Muscle layer of colon (tissue), 2 donors: Measurements from ENCODE around the gene CLSTN1.

Experiments
- H3K27ac ChIP-seq: one replicate; pipeline ENCODE4 v1.7.0; 2013; ENCODE audit warnings: low read depth, mild to moderate bottlenecking, low read length, moderate library complexity
- H3K27me3 ChIP-seq, 2 donors: one replicate each; pipeline ENCODE4 v1.7.0; 2013; ENCODE audit warnings: low read length in 2 of 2, mild to moderate bottlenecking in 2 of 2; ENCODE audit not compliant: insufficient read depth in 2 of 2, control insufficient read depth in 1 of 2
- H3K36me3 ChIP-seq: one replicate; pipeline ENCODE4 v1.7.0; 2013; ENCODE audit warnings: mild to moderate bottlenecking, low read length; ENCODE audit not compliant: insufficient read depth
- H3K4me1 ChIP-seq: one replicate; pipeline ENCODE4 v1.7.0; 2013; ENCODE audit warnings: mild to moderate bottlenecking, low read length; ENCODE audit not compliant: insufficient read depth
- H3K4me3 ChIP-seq, 2 donors: one replicate each; pipeline ENCODE4 v1.7.0; 2013; ENCODE audit warnings: low read length in 2 of 2, low read depth in 1 of 2, mild to moderate bottlenecking in 1 of 2, moderate library complexity in 1 of 2
- H3K9ac ChIP-seq: one replicate; pipeline ENCODE4 v1.7.0; 2013; ENCODE audit warnings: low read length
- H3K9me3 ChIP-seq: one replicate; pipeline ENCODE4 v1.7.0; 2013; ENCODE audit warnings: mild to moderate bottlenecking, low read length
- donor health status: abdominal sarcoma.
- donor health status: Adenocarcinoma of cecum.

CLSTN1 gene

DNA sequence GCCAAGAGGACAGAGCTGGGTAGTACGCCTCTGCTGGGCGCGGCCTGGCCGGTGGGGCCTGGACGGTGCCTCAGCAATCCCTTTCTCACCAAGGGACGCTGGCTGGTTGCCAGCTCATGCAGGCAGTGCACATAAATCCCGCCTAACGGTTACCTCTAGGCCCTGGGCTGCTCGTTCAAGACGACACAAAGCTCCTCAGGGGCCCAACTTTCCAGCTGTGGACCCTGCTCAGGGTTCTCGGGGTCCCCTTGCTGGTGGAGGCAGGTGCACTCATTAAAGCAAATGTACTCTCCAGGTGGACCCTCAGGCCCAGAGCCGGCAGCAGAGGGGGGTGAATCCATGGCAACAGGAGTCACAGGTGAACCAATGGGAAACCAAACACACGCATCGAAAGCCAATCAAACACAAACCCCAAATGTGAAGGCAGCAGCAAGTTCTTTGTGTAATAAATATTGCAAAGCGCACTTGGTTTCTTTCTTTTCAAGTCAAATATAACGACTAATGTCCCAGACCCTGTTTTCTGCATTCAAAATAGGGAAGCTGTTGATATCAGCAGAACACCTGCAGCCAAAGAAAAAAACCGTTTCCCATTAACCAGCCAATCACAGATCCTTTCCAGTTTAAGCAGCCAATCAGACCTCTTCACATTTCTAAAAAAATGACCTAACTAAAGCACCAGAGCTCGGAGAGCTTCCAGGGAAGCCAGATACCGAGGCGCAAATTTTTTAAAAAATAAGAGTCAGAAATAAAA is 26.1 kb upstream of the CLSTN1 start:
- H3K27ac ChIP-seq = no peak overlapping the region
- no peaks in the 10 kb centered on the region for H3K27me3 ChIP-seq
- no peak overlapping the region for H3K4me3 ChIP-seq
- H3K9me3 ChIP-seq = no peaks in the 10 kb centered on the region
- no peaks in the 10 kb centered on the region for H3K36me3 ChIP-seq
- H3K4me1 ChIP-seq = no peaks in the 10 kb centered on the region
- no peak overlapping the region for H3K9ac ChIP-seq

DNA sequence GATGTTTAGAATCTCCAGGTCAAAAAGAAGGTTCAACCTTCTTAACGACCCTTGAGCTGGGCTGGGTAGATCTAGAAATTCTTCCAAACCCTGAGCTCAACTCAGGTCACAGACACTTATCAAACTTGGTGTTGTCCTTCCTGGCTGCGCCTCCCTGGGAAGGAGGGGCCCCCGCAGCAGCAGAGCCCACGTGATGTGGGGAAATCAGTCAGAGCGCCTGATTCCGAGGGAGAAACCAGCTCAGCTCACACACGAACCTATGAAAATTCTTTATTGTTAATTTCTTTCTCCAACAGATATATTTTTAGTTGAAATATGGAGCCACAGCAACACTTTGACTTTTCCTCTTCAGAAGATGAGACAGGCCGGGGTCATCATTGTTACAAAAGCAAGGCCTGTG is 24.3 kb upstream of the CLSTN1 start:
- H3K36me3 ChIP-seq = no peaks in the 10 kb centered on the region
- no peak overlapping the region for H3K9ac ChIP-seq
- H3K4me3 ChIP-seq = no peak overlapping the region
- peaks cover 9% of the 10 kb centered on the region for H3K4me1 ChIP-seq
- H3K27ac ChIP-seq = no peak overlapping the region
- no peaks in the 10 kb centered on the region for H3K9me3 ChIP-seq
- no peaks in the 10 kb centered on the region for H3K27me3 ChIP-seq

DNA sequence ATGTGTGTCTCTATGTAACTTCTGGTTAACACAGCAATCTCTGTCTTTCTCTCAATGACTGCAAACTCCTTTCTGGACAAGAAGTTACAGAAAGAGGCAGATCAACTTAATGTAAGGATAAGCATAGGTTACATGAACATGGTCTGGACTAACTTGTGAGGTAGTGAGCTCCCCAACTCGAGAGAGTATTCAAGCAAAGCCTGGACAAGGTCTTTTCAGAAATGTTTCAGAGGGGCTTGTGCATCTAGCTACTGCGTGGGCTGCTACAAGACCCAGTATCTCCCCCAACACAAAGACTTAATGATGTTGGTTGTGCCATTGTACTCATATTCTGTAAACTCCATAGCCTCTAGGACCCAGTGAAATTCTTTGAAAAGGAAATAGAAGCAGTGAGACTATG is 23.5 kb upstream of the CLSTN1 start:
- no peaks in the 10 kb centered on the region for H3K9me3 ChIP-seq
- H3K4me3 ChIP-seq = no peak overlapping the region
- H3K27ac ChIP-seq = no peak overlapping the region
- H3K27me3 ChIP-seq = no peaks in the 10 kb centered on the region
- no peak overlapping the region for H3K9ac ChIP-seq
- H3K36me3 ChIP-seq = no peaks in the 10 kb centered on the region
- peaks cover 9% of the 10 kb centered on the region for H3K4me1 ChIP-seq

DNA sequence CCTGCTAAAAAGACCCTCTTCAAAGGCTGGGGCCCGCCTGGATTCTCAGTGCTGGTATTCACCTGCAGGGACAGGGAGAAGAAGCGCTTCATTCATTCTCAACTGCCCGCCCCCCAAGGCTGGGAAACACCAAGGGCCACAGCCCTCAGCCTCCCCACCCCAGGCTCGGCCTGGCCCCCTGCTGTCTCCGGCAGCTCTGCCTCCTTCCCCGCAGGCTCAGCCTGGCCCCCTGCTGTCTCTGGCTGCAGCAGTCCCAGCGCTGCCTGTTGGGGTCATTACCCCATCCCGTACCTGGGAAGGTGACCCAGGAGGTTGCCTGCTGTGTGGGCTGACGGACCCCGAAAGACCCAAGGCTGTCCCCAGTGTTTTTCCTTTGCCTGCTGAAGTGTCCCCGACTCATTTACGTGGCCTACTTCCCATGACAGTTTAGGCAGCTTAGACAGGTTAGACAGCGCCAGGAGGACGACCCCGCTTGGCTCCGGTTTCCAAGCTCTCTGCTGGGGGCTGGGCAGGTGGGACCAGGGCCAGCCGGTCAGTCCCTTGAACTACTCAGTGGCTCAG is 22.9 kb upstream of the CLSTN1 start:
- no peaks in the 10 kb centered on the region for H3K9me3 ChIP-seq
- no peaks in the 10 kb centered on the region for H3K36me3 ChIP-seq
- no peaks in the 10 kb centered on the region for H3K27me3 ChIP-seq
- peaks cover 9% of the 10 kb centered on the region for H3K4me1 ChIP-seq
- H3K4me3 ChIP-seq = no peak overlapping the region
- no peak overlapping the region for H3K27ac ChIP-seq
- H3K9ac ChIP-seq = no peak overlapping the region

DNA sequence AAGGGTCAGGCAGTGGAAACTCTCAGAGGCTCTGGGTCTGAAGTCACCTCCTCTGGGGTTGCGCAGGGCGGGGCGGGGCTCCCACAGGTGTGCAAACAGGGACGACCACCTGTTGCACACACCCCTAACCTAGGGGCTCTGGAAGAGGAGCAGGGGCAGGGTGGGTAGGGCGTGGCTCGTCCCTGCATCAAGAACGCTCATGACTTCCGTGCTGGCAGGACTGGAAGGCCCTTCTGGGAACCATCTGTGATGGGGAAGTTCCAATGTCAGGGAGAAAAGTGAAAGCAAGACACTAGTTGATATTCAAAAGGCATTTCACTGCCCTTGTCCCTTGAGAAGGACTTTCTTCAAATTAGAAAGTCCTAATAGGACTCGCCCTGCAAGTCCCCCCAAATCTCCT is 22.1 kb upstream of the CLSTN1 start:
- H3K9me3 ChIP-seq = no peaks in the 10 kb centered on the region
- H3K36me3 ChIP-seq = no peaks in the 10 kb centered on the region
- no peak overlapping the region for H3K9ac ChIP-seq
- H3K4me3 ChIP-seq = no peak overlapping the region
- no peak overlapping the region for H3K27ac ChIP-seq
- H3K4me1 ChIP-seq = peaks cover 9% of the 10 kb centered on the region
- H3K27me3 ChIP-seq = no peaks in the 10 kb centered on the region

DNA sequence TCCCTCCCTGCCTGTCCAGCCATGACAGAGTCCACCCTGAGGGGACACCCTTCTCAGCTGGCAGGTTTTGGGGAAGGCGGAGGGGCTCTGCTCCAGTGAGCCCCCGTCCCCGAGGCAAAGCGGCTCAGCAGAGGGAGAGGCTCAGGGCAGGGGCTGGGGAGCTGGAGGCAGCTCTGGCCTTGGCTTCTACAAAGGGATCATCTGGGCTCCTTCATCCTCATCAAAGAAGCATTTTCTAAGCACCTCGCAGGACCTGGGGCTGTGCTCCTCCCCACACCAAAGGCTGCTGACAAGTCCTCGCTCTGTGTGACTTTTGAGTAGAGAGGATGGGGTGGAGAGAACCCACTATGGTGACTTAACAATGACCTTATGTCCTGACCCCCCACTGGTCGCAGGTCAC is 21.0 kb upstream of the CLSTN1 start:
- H3K4me1 ChIP-seq = peaks cover 9% of the 10 kb centered on the region
- H3K9me3 ChIP-seq = no peaks in the 10 kb centered on the region
- no peak overlapping the region for H3K4me3 ChIP-seq
- no peaks in the 10 kb centered on the region for H3K36me3 ChIP-seq
- H3K9ac ChIP-seq = no peak overlapping the region
- no peaks in the 10 kb centered on the region for H3K27me3 ChIP-seq
- no peak overlapping the region for H3K27ac ChIP-seq

DNA sequence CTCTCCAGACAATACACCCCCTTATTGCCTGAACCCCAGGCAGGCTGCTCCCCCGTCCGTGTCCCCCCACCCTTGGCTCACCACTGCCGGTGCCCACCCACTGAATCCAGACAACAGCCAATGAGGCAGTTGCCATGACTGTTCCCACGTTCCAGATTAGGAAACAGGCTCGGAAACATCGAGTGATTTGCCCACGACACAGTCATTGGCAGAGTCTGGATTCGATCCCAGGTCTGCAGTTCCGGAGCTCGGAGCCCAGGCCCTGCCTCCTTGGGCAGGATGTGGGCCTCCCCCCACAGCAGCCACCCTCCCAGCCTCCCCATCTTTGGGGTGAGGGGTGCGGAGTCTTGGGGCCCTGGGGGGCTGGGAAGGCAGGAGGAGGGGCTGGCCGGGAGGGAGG is 20.3 kb upstream of the CLSTN1 start:
- peaks cover 9% of the 10 kb centered on the region for H3K4me1 ChIP-seq
- H3K9ac ChIP-seq = no peak overlapping the region
- no peak overlapping the region for H3K27ac ChIP-seq
- no peaks in the 10 kb centered on the region for H3K36me3 ChIP-seq
- no peaks in the 10 kb centered on the region for H3K9me3 ChIP-seq
- no peaks in the 10 kb centered on the region for H3K27me3 ChIP-seq
- no peak overlapping the region for H3K4me3 ChIP-seq

DNA sequence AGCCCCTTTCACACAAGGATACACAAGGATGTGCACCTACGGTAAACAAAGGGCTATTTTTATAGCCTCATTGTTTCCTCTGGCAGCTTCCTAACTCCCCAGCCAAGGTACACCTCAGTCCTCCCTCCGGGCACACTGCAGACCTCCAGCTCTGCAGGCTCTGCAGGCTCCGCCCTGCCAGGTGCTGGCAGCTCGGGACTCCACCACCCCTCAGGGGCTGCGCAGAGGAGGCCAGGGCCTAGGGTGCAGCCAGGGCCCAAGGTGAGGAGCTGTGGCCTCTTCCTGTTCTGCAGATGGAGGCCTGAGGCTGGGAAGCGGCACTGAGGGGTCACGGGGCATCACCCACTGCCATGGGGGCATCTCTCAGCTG is 19.8 kb upstream of the CLSTN1 start:
- Histone ChIP-seq H3K9me3 (no peaks in the 10 kb centered on the region), H3K9ac (no peak overlapping the region), H3K27me3 (no peaks in the 10 kb centered on the region), H3K27ac (no peak overlapping the region), H3K4me1 (peaks cover 9% of the 10 kb centered on the region), H3K36me3 (no peaks in the 10 kb centered on the region), H3K4me3 (no peak overlapping the region)

DNA sequence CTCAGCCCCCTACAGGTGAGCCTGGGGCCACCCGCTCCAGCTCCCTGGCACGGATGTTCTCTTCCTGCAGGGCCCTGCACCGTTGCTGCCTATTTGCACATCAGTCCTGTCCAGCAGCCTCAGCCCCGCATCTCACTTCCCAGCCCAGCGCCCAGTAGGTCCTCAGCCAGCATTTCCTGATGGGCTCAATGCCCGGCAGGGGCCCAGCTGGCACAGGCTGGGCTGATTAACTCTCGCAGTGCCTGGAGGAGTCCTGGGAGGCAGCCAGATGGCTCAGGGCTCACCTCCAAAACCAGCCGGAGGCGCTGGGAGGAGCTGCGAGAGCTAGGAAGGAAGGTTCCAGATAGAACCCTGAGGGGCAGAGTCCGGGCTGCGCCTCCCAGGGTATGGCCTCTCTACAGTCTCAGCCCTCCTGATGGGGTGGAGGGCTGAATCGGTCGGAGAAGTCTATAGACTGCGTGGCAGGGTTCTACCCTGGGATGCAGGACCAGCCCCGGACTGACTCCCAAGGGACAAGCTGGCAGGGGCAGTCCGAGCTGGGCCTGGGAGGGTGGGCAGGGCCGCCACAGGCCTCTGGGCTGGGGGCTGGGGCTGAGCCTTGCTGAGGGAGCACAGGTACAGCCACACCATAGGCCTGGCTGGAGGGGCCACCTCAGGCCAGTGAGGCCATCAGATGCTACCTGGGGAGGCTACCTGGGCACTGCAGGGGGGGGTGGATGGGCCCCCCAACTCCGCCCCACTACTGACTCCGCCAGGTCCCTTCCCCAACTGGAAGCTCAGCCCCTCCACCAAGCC is 19.2 kb upstream of the CLSTN1 start:
- Histone ChIP-seq H3K4me3 (no peak overlapping the region), H3K9ac (no peak overlapping the region), H3K36me3 (no peaks in the 10 kb centered on the region), H3K4me1 (peaks cover 9% of the 10 kb centered on the region), H3K9me3 (no peaks in the 10 kb centered on the region), H3K27me3 (no peaks in the 10 kb centered on the region), H3K27ac (no peak overlapping the region)

DNA sequence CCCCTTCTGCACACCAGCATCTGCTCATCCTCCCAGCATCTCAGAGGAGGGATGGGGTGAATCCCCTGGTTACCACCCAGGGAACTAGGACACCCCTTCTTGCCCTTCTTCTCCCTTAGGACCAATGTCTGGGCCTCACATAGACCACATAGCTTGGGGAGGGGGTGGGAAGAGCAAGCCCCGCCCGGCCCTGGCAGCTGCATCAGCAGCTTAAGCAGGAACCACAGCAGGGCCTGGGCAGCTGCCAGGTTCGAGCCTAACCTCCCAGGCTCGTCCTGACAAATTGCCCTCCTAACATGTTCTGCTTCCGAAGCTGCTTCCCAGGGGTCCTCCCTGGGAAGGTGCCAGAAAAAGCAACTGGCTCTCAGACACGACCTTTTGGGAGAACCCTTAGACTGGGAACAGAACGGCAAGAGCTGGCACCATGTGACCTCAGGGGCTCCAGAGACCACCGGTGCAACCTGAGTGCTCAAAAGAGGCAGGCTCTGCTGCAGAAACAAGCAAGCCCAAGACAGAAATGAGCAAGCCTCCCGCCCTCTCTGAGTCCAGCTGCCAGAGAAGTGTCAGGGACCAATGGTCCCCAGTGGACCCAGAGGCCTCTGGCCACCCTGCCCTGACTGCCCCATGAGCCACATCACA is 18.4 kb upstream of the CLSTN1 start:
- no peaks in the 10 kb centered on the region for H3K9me3 ChIP-seq
- no peak overlapping the region for H3K27ac ChIP-seq
- no peaks in the 10 kb centered on the region for H3K36me3 ChIP-seq
- H3K9ac ChIP-seq = no peak overlapping the region
- H3K4me3 ChIP-seq = no peak overlapping the region
- H3K27me3 ChIP-seq = no peaks in the 10 kb centered on the region
- peaks cover 9% of the 10 kb centered on the region for H3K4me1 ChIP-seq

DNA sequence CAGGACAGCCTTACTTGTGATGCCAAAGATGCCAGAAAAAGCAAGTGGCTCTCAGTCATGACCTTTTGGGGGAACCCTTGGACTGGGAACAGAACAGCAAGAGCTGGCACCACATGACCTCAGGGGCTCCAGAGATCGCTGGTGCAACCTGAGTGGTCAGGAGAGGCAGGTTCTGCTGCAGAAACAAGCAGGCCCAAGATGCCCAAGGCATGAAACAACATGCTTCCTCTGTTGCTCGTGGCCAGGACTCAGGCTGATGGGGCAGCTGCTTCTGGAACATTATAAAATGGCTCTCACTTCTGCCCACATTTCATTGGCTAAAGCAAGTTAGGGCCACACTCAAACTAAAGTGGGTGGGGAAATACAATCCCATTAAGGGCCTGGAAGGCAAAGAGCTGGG is 17.7 kb upstream of the CLSTN1 start:
- no peaks in the 10 kb centered on the region for H3K9me3 ChIP-seq
- H3K27me3 ChIP-seq = no peaks in the 10 kb centered on the region
- no peak overlapping the region for H3K4me3 ChIP-seq
- peaks cover 12% of the 10 kb centered on the region for H3K4me1 ChIP-seq
- no peaks in the 10 kb centered on the region for H3K36me3 ChIP-seq
- no peak overlapping the region for H3K9ac ChIP-seq
- H3K27ac ChIP-seq = no peak overlapping the region
